Prostate gland (tissue), 2 donors: ENCODE results near the gene EN1. TPM values are rescaled to one million over a fixed set of nuclear protein-coding genes. Genes with fewer than 3 reads are reported as not detected.

ENCODE experiments used
- DNase-seq: peaks from one replicate; pipeline ENCODE4 v3.0.0-alpha.2; 2019; ENCODE audit warnings: low spot score
- H3K27ac ChIP-seq, 2 donors: fragments of 200-600 bp; sonication (generic); 2 replicates each; pipeline ENCODE4 v1.5.1; 2017 to 2019
- H3K27me3 ChIP-seq: fragments of 200-600 bp; sonication (generic); replicated peaks from 2 replicates; pipeline ENCODE4 v1.5.1; 2019; ENCODE audit not compliant: insufficient read depth
- H3K36me3 ChIP-seq, 2 donors: fragments of 200-600 bp; sonication (generic); 1 replicate in 1 of 2; 2 replicates in 1 of 2; pipeline versions ENCODE4 v1.5.1 to v1.8.1; 2017 to 2019
- H3K4me1 ChIP-seq: fragments of 200-600 bp; sonication (generic); replicated peaks from 2 replicates; pipeline ENCODE4 v1.5.1; 2019
- H3K4me3 ChIP-seq, 2 donors: fragments of 200-600 bp; sonication (generic); 2 replicates each; pipeline ENCODE4 v1.5.1; 2017 to 2019
- H3K9me3 ChIP-seq: fragments of 200-600 bp; sonication (generic); 2 replicates; pipeline ENCODE4 v1.5.1; 2017
- POLR2A ChIP-seq: fragments of 450-650 bp; IDR thresholded peaks from one replicate; pipeline ENCODE4 v1.6.1; 2016; ENCODE audit warnings: antibody characterized with exemption, mild to moderate bottlenecking
- POLR2AphosphoS5 ChIP-seq: sonication (generic); formaldehyde crosslinking; IDR thresholded peaks from one replicate; pipeline ENCODE4 v1.6.1; 2017; ENCODE audit warnings: antibody characterized with exemption
- WGBS: methylation state at CpG from one replicate; pipeline ENCODE4 v1.1.5; 2018; 5-methylcytosine and 5-hydroxymethylcytosine counted together
- intact Hi-C: fragments of 100-400 bp; cut with DNase I; formaldehyde crosslinking; loops from one replicate; pipeline ENCODE4 v1.14.2; 2022
- total RNA-seq, 2 donors: library from RNA; depleted of rRNA; stranded (reverse); fragments of >200 nt; gene quantifications; one replicate each; pipeline ENCODE4 v1.1.0, GENCODE V29; 2016
- TF ChIP-seq, protein P1 (sequence below), 4 experiments: fragments of 200-600 bp in 2 of 4; fragments of 450-650 bp in 2 of 4; sonication (generic) in 2 of 4; IDR thresholded peaks; 1 replicate in 3 of 4; 2 replicates in 1 of 4; pipeline ENCODE4 v1.5.1; 2016 to 2019; ENCODE audit warnings: antibody characterized with exemption in 4 of 4, mild to moderate bottlenecking in 2 of 4, moderate library complexity in 2 of 4

The EN1 gene
- total RNA-seq, 2 donors from 2014 or later = 0.09 TPM; not detected in 1

DNA sequence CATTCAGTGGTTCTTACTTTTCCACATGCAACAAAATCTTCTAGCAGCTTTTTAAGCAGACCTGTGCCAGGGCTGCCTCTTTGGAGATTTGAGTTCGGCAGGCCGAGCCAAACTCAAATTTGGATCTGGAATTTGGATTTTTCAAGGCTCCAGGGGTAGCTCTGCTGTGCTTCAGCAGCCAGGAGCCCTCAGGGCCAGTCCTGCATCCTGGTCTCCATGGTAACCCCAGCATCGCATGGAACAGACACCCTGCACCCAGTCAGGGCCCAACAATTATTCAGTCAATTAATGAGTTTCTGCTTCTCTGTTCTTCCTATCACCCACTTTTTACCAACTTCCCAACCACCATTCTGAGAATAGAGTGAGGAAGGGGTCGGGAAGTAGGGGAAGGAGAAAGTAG, 30.0 kb downstream of the EN1 start:
- Histone ChIP-seq H3K36me3 (no peaks in the 10 kb centered on the region), H3K4me1 (no peaks in the 10 kb centered on the region), H3K27me3 (peaks cover 5% of the 10 kb centered on the region), H3K27ac (no peak overlapping the region), H3K9me3 (no peaks in the 10 kb centered on the region), H3K4me3 (no peak overlapping the region)
- DNase-seq = no peak
- 83% methylated on average over 4 of the region's 4 CpGs for WGBS
- intact Hi-C loops = no loop called here
- TF ChIP-seq POLR2A = no peak
- TF ChIP-seq, protein P1, sequence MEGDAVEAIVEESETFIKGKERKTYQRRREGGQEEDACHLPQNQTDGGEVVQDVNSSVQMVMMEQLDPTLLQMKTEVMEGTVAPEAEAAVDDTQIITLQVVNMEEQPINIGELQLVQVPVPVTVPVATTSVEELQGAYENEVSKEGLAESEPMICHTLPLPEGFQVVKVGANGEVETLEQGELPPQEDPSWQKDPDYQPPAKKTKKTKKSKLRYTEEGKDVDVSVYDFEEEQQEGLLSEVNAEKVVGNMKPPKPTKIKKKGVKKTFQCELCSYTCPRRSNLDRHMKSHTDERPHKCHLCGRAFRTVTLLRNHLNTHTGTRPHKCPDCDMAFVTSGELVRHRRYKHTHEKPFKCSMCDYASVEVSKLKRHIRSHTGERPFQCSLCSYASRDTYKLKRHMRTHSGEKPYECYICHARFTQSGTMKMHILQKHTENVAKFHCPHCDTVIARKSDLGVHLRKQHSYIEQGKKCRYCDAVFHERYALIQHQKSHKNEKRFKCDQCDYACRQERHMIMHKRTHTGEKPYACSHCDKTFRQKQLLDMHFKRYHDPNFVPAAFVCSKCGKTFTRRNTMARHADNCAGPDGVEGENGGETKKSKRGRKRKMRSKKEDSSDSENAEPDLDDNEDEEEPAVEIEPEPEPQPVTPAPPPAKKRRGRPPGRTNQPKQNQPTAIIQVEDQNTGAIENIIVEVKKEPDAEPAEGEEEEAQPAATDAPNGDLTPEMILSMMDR (IDR thresholded peaks at IDR 0.05) = no peak
- TF ChIP-seq POLR2AphosphoS5 = no peak

DNA sequence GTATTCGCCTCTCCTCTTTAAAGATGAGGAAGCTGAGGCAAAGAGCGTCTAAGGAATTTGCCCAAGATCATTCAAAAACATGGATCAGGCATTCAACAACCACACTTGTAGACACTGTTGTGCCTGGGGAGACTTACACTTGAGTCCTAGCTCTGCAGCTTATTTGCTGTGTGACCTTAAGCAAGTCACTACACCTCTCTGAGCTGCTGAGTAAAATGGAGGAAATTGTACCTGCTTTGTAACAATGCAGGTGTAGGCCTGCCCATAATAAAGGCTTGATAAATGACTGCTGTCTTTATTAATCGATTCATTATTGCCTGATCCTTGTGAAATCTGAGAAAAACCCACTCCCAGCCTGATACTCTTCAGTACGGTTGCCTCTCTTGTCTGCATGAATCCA, 30.8 kb downstream of the EN1 start:
- no peak overlapping the region for H3K27ac ChIP-seq
- H3K36me3 ChIP-seq = no peaks in the 10 kb centered on the region
- DNase-seq = no peak
- intact Hi-C loops = no loop called here
- no peaks in the 10 kb centered on the region for H3K4me1 ChIP-seq
- WGBS = 79% methylated on average over 4 of the region's 4 CpGs
- no peaks in the 10 kb centered on the region for H3K9me3 ChIP-seq
- TF ChIP-seq POLR2A = no peak
- TF ChIP-seq, protein P1 (IDR thresholded peaks at IDR 0.05) = no peak
- TF ChIP-seq POLR2AphosphoS5 = no peak
- H3K4me3 ChIP-seq = no peak overlapping the region
- peaks cover 5% of the 10 kb centered on the region for H3K27me3 ChIP-seq

DNA sequence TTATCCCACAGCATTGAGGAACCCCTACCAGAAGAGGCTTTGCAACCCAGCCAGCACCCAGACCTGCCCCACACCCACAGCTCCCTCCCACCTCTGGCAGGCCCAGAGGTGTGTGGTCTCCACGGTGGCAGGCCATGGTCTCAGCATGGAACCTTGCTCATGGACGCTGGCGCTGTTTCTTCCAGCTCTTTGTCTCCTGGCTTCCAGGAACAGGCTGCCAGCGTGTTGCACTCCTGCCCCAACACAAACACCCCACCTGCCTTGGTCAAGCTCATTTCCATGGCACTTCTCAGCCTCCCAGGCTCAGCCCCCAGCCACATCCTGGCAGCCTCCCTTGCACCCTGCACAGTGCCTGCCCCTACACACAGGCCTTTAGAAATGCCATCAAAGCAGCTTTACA, 31.7 kb downstream of the EN1 start:
- Histone ChIP-seq H3K9me3 (no peaks in the 10 kb centered on the region), H3K27ac (no peak overlapping the region), H3K4me1 (no peaks in the 10 kb centered on the region), H3K36me3 (no peaks in the 10 kb centered on the region), H3K4me3 (no peak overlapping the region), H3K27me3 (peaks cover 5% of the 10 kb centered on the region)
- DNase-seq = no peak
- TF ChIP-seq, protein P1 (IDR thresholded peaks at IDR 0.05) = no peak
- no peak for TF ChIP-seq POLR2A
- no peak for TF ChIP-seq POLR2AphosphoS5
- WGBS = 82% methylated on average over 4 of the region's 4 CpGs
- intact Hi-C loops = no loop called here

DNA sequence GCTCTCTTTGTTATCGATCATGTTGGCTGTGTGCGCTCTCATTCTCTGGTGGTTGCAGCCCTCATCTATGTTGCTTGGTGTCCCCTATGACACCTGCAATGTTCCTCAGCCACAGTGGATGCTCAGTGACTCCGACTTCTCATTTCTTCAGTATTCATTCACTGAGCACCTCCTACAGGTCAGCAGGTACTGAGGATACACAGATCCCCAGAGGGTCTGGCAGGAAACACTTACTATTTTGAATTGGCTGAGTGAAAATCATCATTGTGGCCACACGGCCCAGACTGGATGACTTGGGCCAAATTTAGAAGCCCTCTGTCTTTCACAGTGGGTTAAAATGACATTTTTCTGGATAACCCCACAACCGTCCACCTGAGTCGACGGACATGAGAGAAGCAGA, 32.1 kb downstream of the EN1 start:
- Histone ChIP-seq H3K4me1 (no peaks in the 10 kb centered on the region), H3K9me3 (no peaks in the 10 kb centered on the region), H3K27me3 (peaks cover 7% of the 10 kb centered on the region), H3K27ac (no peak overlapping the region), H3K4me3 (no peak overlapping the region), H3K36me3 (no peaks in the 10 kb centered on the region)
- 87% methylated on average over 7 of the region's 7 CpGs for WGBS
- intact Hi-C loops = no loop called here
- no peak for DNase-seq
- TF ChIP-seq POLR2A (no peak), POLR2AphosphoS5 (no peak)
- TF ChIP-seq, protein P1 (IDR thresholded peaks at IDR 0.05) = no peak

DNA sequence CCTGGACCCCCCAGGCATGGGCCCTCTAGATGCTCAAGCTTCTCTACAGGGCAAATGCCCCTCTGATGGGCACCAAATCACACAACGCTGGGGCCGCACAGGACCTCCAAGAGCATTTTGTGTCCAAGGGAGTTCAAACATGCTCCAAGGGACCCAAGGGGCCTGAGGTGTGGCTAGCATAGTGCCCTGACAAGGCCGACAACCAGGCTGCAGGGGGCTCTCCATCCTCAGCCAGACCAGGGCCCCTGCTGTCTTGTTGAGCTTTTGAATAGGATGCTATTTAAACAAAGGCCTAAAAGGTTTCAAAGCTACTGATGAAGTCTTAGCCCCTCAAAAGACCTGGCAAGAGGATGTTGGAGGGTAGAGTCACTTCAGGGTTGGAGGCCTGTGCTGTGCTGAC, 33.1 kb downstream of the EN1 start:
- no peak for DNase-seq
- no peaks in the 10 kb centered on the region for H3K36me3 ChIP-seq
- H3K4me3 ChIP-seq = no peak overlapping the region
- no peaks in the 10 kb centered on the region for H3K4me1 ChIP-seq
- TF ChIP-seq POLR2A (no peak), POLR2AphosphoS5 (no peak)
- TF ChIP-seq, protein P1 (IDR thresholded peaks at IDR 0.05) = no peak
- H3K27ac ChIP-seq = no peak overlapping the region
- intact Hi-C loops = no loop called here
- peaks cover 7% of the 10 kb centered on the region for H3K27me3 ChIP-seq
- 90% methylated on average over 3 of the region's 3 CpGs for WGBS
- H3K9me3 ChIP-seq = no peaks in the 10 kb centered on the region
